H1 (cell line): ENCODE measurements around the gene DHRS2.

Source experiments
- CTBP2 ChIP-seq: IDR thresholded peaks from 2 replicates; pipeline ENCODE4 v1.7.0; 2011; ENCODE audit warnings: borderline replicate concordance, mild to moderate bottlenecking, moderate library complexity, mixed read lengths, low read length; ENCODE audit not compliant: insufficient read depth, insufficient read length
- CTCF ChIP-seq, 3 experiments: IDR thresholded peaks; 1 replicate in 2 of 3; 2 replicates in 1 of 3; pipeline versions ENCODE4 v1.5.1 to v1.6.1; 2011; ENCODE audit warnings: low read length in 3 of 3, mild to moderate bottlenecking in 3 of 3, inconsistent platforms in 2 of 3, low read depth in 1 of 3, moderate library complexity in 1 of 3; ENCODE audit not compliant: insufficient read depth in 1 of 3; ENCODE audit errors: control extremely low read depth in 1 of 3
- EZH2 ChIP-seq: fragments of 200-600 bp; sonication (generic); IDR thresholded peaks from 2 replicates; pipeline ENCODE4 v1.7.1; 2012; ENCODE audit warnings: low read depth, mild to moderate bottlenecking, moderate library complexity, low read length, inconsistent platforms; ENCODE audit not compliant: severe bottlenecking
- MAX ChIP-seq: IDR thresholded peaks from 2 replicates; pipeline ENCODE4 v1.6.1; 2012; ENCODE audit warnings: inconsistent platforms
- TAF7 ChIP-seq: optimal IDR thresholded peaks from 2 replicates; pipeline ENCODE3; 2011; ENCODE audit warnings: low read depth, mild to moderate bottlenecking, inconsistent platforms, low read length, moderate library complexity, borderline replicate concordance
- YY1 ChIP-seq: IDR thresholded peaks from 2 replicates; pipeline ENCODE4 v1.6.1; 2011; ENCODE audit warnings: low read depth, mild to moderate bottlenecking, low read length

GRCh38 chr14:23613242-23614070 is 22.7 kb upstream of the DHRS2 start:
- TF ChIP-seq TAF7 (no peak), CTCF (IDR thresholded peaks at IDR 0.05; ENCODE audit: control extremely low read depth in 1 of 3, insufficient read depth in 1 of 3, low read depth in 1 of 3, low read length in 3 of 3) (no peak), MAX (no peak), YY1 (no peak), EZH2 (no peak), CTBP2 (no peak)
